Loucy (cell line): ENCODE measurements around the gene NPW.

Experiments
- EZH2phosphoT487 ChIP-seq: fragments of 200-600 bp; IDR thresholded peaks from 2 replicates; pipeline ENCODE4 v1.6.1; 2018; ENCODE audit warnings: antibody characterized with exemption, mild to moderate bottlenecking, moderate library complexity, borderline replicate concordance
- TF ChIP-seq, protein P1 (sequence below): fragments of 200-600 bp; sonication (generic); conservative IDR thresholded peaks from 2 replicates; pipeline ENCODE4 v1.5.1; 2014; ENCODE audit warnings: mild to moderate bottlenecking, antibody characterized with exemption, low read length

DNA sequence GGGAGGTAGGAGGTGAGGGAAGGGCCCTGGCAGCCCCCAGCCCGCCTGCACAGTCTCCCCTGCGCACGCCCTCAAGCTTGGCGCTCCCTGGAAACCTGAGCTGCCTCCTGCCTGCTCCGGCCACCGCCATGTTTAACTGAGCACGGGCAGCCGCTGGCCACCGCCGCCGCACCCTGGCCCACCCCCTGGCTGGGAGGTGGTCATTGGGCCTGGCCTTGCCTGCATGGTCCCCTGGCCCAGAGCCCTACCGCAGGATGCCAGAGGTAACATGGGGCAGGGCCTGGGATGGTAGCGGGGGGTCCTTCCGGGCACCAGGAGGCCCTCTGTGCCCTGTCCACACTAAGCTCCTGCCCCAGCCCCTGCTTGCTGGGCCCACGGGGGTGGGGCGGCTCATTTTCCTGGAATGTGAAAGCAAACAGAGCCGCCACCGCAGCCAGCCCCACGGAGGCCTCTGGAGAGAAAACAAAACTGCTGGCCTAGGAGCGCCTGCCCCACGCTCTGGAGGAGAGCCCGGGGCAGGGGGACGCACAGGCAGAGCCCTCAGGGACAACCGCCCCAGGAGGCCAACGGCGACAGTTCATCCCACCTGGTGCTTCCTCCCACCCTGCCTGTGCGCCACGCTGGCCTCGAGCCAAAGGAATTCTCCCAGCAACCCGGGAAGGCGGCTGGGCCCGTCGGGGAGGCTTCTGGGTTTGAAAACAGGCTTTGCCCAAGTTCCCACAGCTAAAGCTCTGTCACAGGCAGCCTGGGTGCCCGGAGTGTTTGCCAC is 16.0 kb downstream of the NPW start:
- TF ChIP-seq, protein P1, sequence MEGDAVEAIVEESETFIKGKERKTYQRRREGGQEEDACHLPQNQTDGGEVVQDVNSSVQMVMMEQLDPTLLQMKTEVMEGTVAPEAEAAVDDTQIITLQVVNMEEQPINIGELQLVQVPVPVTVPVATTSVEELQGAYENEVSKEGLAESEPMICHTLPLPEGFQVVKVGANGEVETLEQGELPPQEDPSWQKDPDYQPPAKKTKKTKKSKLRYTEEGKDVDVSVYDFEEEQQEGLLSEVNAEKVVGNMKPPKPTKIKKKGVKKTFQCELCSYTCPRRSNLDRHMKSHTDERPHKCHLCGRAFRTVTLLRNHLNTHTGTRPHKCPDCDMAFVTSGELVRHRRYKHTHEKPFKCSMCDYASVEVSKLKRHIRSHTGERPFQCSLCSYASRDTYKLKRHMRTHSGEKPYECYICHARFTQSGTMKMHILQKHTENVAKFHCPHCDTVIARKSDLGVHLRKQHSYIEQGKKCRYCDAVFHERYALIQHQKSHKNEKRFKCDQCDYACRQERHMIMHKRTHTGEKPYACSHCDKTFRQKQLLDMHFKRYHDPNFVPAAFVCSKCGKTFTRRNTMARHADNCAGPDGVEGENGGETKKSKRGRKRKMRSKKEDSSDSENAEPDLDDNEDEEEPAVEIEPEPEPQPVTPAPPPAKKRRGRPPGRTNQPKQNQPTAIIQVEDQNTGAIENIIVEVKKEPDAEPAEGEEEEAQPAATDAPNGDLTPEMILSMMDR = no peak
- TF ChIP-seq EZH2phosphoT487 = no peak
